HUDEP-2 (cell line): ENCODE measurements around the gene GAREM1.
"Not testable (repeated sequence)": the region's sequence is repeated elsewhere in the genome, so short reads cannot be mapped to it uniquely, and the experiment has no call there.

Source experiments
- DNase-seq, 76 experiments: peaks; one replicate each; lab custom pipeline; 2025; ENCODE audit not compliant: unreplicated experiment in 76 of 76; lab: John Stamatoyannopoulos, UW

GAREM1 gene

DNA sequence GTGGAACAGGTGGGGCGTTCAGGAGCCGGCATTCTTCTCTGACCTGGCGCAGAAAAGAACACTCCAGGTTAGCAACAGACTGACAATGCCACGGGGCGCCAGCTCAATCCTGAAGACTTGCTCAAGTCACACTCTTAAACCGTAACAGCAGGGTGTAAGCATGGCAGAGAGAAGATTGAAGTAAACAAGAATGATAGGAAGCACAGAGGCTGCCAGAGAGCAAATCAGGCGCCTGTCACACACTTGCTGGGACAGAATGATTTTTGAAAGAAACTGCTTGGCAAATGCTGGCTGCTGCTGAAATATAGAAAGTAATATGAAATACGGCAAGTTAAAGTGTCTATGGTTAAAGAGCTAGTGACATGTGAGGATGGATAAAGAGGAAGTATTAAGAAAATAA, 200.3 kb downstream of the GAREM1 start:
- no peak for DNase-seq

DNA sequence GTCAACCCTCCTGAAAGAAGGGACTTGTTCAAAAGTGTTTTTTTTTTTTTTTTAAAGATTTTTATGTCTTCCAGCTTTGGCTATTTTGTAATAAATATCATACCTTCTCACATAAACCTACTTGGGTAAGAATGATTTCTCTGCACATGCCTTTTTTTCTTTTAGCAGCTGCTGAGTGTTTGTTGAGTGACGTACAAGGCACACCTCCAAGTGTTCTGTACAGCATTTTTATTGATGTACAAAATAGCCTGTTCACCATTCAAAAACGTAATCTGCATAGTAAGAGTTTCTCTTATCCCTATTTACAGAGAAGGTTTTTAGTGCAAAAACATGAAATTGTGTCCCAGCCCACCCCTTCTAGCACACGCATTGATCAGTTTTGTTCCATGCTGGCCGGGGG, 203.2 kb downstream of the GAREM1 start:
- no peak for DNase-seq

GRCh38 chr18:32264401-32264800, 206.3 kb downstream of the GAREM1 start:
- DNase-seq, result no peak

DNA sequence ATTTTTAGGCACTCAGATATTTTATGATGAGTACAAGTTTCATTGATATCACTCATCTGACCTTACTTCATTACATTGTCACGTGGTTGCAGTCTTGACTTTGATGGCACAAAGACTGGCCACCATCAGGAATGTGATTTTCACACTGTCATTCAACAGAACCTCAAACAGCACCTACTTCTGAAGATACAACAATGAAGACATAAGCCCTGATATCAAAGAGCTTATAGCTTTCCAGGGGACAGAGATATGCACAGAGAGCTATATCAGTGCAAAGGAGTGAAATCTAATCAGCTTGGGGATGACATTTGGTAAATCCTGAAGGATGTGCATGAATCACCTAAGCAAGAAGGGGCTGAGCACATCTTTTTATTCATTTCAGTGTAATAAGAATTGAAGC, 208.6 kb downstream of the GAREM1 start:
- DNase-seq, result no peak

GRCh38 chr18:32261003-32261402, 209.7 kb downstream of the GAREM1 start:
- DNase-seq, result no peak

DNA sequence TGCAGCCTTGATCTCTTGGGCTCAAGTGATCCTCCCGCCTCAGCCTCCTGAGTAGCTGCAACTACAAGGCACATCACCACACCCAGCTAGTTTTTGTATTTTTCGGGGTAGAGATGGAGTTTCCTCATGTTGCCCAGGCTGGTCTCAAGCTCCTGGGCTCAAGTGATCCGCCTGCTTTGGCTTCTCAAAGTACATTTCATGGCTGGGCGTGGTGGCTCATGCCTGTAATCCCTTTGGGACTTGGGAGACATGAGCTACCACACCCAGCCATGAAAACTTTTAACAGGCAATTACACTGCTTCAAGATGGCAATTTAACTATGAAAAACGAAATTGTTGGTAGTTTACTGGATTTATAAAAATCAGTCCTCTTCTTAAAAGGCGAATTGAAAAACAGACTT, 211.1 kb downstream of the GAREM1 start:
- no peak for DNase-seq

DNA sequence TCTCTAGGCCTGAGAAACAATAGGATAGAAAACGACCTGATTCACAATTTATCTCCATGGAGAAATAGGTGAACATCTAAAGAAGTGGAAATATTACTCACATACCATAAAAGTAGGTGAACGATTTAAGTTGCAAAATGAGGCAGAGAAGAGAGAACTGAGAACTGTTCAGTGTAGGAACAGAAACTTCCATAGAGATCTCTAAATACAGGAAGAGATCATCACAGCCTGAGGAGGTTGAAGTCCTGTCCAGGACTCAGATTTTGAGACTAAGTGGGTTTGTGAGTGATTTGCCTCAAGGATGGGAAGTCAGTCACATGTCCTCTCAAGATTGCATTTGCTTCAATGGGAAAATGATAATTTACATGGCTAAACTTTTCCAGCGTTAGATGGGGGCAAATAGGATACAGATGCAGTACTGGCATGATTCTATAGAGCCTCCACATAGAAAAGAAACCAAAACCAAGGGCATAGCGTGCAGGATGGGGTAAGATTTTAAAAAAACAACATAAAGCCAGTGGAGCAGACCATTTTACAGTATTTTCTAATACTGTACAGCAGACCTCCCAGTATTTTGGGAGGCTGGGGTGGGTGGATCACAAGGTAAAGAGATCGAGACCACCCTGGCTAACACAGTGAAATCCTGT, 212.0 kb downstream of the GAREM1 start:
- DNase-seq, result no peak

GRCh38 chr18:32258148-32258547, 212.5 kb downstream of the GAREM1 start:
- DNase-seq, result no peak

GRCh38 chr18:32257084-32257785, 213.4 kb downstream of the GAREM1 start:
- DNase-seq, result no peak

DNA sequence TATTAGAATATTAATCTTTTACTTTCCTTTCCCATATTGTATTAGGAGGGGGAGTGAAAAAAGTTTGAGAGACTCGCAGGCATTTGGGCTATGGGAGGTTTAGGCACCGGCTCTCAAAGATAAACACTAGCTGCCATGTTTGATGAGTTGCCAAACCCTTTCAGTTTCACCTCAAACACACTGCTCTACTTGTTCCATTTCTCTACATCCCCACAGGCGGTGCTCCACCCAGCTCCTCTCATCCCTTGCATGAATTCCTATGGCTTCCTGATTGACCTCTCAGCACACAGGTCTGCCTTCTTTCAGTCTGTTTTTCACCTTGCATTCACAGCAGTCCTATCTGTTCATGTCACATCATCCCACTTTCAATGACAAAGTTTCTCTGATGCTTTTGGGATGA, 215.1 kb downstream of the GAREM1 start:
- DNase-seq, result no peak

GRCh38 chr18:32252141-32252860, 218.4 kb downstream of the GAREM1 start:
- no peak for DNase-seq

DNA sequence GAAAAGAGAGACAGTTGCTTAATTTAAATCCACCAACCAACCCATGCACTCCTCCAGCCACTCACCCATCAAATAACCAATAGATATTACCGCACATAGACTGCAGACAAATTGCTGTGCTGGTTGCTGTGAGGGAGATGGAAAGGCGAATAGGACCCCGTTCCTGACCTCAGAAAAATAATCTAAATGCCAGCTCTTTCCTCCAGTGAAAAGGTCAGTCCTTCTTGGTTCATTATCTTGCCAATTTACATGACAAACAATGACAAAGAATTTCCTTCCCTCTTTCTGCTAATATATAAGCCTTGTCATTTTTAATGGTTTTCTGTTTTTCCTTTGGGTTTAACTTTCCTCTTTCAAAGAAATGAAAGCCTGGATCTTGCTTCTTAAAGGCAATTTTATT, 219.2 kb downstream of the GAREM1 start:
- DNase-seq, result no peak

- DNase-seq, result no peak
Measured at GRCh38 chr18:32249147-32249929, 221.3 kb downstream of the GAREM1 start.

DNA sequence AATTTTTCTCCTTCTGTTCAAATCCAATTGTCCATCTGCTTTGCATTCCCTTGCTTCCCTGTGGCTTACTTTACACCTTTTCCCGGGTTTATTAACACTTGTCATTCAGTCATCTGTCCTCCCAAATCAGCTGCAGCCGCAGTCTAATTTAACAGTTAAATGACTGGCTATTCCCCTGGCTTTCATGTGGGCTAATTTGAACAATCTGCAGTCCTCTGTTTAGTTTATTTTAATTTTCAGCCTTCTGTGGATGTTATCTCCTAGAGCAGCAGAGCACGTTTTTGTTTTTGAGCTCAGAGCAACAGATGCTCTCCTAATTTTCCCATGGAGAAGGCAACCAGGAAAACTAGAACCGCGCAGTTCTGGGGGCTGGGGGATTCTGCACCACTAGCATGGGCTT, 225.8 kb downstream of the GAREM1 start:
- no peak for DNase-seq

DNA sequence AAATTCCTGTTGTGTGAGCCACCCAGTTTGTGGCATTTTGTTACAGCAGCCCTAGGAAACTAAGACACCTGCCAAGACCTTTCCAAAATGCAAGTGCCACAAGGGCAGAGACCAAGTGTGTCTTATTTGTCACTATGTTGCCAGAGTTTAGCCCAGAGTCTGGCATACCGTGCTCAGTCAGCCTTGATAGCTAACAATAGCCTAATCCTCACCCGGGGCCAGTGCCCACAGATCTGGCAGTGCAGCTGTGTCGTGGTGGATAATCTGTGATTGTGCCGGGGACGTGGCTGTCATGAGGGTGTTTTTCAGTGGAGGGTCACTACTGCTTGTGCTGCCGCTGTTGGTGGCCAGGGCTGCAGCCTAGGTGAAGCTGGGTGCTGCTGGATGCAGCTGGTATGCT, 227.3 kb downstream of the GAREM1 start:
- no peak for DNase-seq

DNA sequence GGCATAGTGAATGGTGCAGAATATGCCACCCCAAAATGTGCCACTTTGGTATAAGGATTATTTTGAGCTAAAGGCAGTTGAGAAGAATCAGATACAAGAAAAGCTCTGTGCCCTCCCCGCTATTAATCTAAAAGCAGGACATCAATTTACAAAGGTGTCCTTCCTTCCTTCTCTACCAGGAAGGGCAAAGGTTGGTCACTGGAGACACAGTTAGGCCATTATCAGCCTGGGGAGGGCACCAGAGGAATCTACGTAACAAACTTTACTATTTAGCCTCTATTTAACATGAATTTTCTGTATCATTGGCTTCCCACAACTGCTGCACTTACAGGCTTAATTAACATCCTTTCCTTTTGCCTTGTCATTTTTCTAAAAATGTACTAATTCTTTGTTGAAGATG, 228.3 kb downstream of the GAREM1 start:
- DNase-seq, result no peak

DNA sequence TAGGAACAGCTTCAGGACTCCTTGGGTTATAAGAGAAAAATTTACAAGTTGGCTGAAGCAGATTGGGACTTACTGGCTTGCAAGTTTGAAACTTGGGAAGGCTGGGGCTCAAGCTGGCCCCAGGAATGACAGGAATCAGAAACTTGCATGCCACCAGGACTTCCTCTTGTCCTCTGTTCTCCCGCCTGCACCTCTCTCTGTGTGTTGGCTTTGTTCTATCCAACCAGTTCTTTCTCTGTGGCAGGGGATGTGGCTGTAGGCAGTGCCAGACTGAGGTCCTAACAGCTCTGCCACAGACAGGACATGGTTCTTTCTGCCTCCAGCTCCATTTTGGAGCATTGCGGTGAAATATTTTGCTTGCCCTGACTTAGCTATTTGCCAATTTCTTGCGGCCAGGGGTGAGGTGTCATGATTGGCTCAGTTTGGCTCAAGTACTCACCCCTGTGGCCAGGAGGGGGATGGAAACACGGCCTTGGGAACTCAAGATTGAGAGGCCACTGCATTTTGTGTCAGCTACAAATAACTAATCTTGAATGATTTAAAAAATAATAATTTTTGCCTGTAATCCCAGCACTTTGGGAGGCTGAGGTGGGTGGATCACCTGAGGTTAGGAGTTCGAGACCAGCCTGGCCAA, 231.9 kb downstream of the GAREM1 start:
- no peak for DNase-seq

DNA sequence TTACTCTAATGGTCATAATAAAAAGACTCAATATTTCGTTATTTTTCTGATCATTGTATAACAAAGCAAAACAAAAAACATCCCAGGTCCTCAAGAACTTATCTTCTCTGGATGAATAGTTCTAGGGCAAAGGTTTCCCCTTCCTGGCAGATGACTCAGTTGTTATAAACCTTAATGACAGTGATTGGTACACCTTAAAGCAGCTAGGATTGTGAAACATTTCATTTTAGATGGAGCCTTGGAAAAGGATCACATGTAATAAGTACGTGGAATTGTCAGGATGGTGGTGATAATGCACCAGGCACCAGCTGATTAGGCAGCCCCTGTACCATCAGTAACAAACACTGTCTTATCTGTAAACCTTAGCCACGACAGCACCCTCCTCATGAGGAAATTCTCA, 233.6 kb downstream of the GAREM1 start:
- no peak for DNase-seq

DNA sequence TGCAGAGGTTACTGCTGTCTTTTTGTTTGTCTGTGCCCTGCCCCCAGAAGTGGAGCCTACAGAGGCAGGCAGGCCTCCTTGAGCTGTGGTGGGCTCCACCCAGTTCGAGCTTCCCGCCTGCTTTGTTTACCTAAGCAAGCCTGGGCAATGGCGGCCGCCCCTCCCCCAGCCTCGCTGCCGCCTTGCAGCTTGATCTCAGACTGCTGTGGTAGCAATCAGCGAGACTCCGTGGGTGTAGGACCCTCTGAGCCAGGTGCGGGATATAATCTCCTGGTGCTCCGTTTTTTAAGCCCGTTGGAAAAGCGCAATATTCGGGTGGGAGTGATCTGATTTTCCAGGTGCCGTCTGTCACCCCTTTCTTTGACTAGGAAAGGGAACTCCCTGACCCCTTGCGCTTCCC, 237.3 kb downstream of the GAREM1 start:
- not testable (repeated sequence) for DNase-seq

GRCh38 chr18:32219431-32220018, 251.2 kb downstream of the GAREM1 start:
- no peak for DNase-seq
